ENCODE measurements around the gene SCGB1D4. TPM values are rescaled to one million over a fixed set of nuclear protein-coding genes. Genes with fewer than 3 reads are reported as not detected.

SCGB1D4 gene
- total and polyA plus RNA-seq, 10 of the 15 experiments (the other 5 are each of a cell fraction or from before 2014, with no cell fraction given) = not detected

DNA sequence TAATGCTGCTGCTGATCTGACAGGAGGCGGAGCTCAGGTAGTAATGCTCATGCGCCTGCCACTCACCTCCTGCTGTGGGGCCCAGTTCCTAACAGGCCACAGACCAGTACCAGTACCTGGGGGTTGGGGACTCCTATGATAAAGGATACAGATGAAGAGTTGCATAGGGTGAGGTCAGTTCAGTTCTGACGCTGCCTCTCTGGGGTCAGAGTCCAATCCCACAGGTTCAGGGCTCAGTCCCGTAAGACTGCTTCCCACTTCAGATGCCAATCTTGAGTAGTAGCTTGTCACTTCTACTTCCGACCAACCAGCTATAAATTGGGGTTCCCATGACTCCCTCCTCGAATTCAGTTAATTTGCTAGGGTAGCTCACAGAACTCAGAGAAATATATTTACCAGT, 47.0 kb upstream of the SCGB1D4 start:
- Histone ChIP-seq H4K20me1 (ENCODE audit: control insufficient read depth, insufficient read depth) (no peaks in the 10 kb centered on the region), H3K9me3 (replicated peaks; ENCODE audit: control insufficient read depth, insufficient read depth, low read length) (no peaks in the 10 kb centered on the region), H3K9ac (ENCODE audit: control insufficient read depth, insufficient read depth, low read length) (no peak overlapping the region), H3K79me2 (ENCODE audit: control insufficient read depth, insufficient read depth, low read length) (no peaks in the 10 kb centered on the region), H3K4me1 (ENCODE audit: control insufficient read depth, insufficient read depth, low read length) (no peaks in the 10 kb centered on the region), H3K27ac (ENCODE audit: control insufficient read depth, insufficient read depth) (no peak overlapping the region), H3K4me2 (ENCODE audit: control insufficient read depth, insufficient read depth) (no peak overlapping the region), H2AFZ (ENCODE audit: control insufficient read depth, low read depth, low read length) (no peak overlapping the region), H3K36me3 (ENCODE audit: control insufficient read depth in 2 of 2, insufficient read depth in 2 of 2, low read length in 1 of 2) (no peaks in the 10 kb centered on the region), H3K4me3 (no peak overlapping the region), H3K27me3 (replicated peaks in 1 of 2; ENCODE audit: control insufficient read depth in 2 of 2, insufficient read depth in 2 of 2, low read length in 1 of 2) (no peaks in the 10 kb centered on the region)
- ChIA-PET RAD21 (ENCODE audit: unreplicated experiment) (interaction anchor here (0.6 kb wide), 1 partner anchor 197 kb away, joined by 3 read pairs; no protein-coding TSS in a partner anchor), SMC1A (ENCODE audit: uncharacterized antibody, unreplicated experiment) (interaction anchor here (1.7 kb wide), 1 partner anchor 22 kb away, joined by 5 read pairs; no protein-coding TSS in a partner anchor), CTCF (interaction anchor here (2.0 kb wide), 1 partner anchor 32 kb away, joined by 5 read pairs; no protein-coding TSS in a partner anchor), POLR2A (interaction anchor here (1.5 kb wide), 1 partner anchor 9 kb away, joined by 3 read pairs; the partner anchor contains the start of gene ASRGL1)
- TF ChIP-seq SKIL (IDR thresholded peaks at IDR 0.05; ENCODE audit: low read depth, poor library complexity, severe bottlenecking) (no peak), CREB1 (IDR thresholded peaks at IDR 0.05; ENCODE audit: low read depth) (no peak), POU2F2 (IDR thresholded peaks at IDR 0.05; ENCODE audit: borderline replicate concordance, low read depth, low read length) (no peak)
- no peak for DNase-seq (ENCODE audit: low read depth, low spot score)
- intact Hi-C loops (cut with micrococcal nuclease; ENCODE audit: unreplicated experiment) (no loop called here), in situ Hi-C loops (cut with MboI) (no loop called here)
- no TSS peak for BruUV-seq (replicated peaks)
- no peak for FAIRE-seq
- 65% methylated on average over 6 of the region's 6 CpGs for WGBS (ENCODE audit: insufficient coverage, insufficient replicate concordance, low lambda C conversion rate, missing lambda C conversion rate)
- ATAC-seq = no peak

DNA sequence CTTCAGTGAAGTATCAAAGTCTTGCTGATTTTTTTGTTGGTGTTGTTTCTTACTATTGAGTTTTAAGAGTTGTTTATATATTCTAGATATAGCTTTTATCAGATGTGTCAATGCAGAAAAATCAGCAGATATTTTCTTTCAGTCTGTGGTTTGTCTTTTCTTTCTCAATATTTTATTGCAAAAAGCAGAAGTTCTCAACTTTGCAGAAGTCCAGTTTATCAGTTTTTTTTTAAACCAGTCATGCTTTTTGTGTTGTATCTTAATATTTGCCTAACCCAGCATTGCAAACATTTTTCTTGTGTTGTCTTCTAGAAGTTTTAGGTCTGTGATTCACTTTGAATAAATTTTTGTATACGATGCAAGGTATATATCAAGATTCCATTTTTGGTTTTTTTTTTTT, 45.3 kb upstream of the SCGB1D4 start:
- no peak for ATAC-seq
- H3K27ac ChIP-seq (ENCODE audit: control insufficient read depth, insufficient read depth) = no peak overlapping the region
- H3K4me3 ChIP-seq = no peak overlapping the region
- no peaks in the 10 kb centered on the region for H3K27me3 ChIP-seq (replicated peaks in 1 of 2; ENCODE audit: control insufficient read depth in 2 of 2, insufficient read depth in 2 of 2, low read length in 1 of 2)
- H3K36me3 ChIP-seq (ENCODE audit: control insufficient read depth in 2 of 2, insufficient read depth in 2 of 2, low read length in 1 of 2) = no peaks in the 10 kb centered on the region
- FAIRE-seq = no peak
- no peaks in the 10 kb centered on the region for H3K4me1 ChIP-seq (ENCODE audit: control insufficient read depth, insufficient read depth, low read length)
- DNase-seq (ENCODE audit: low read depth, low spot score) = no peak
- H3K79me2 ChIP-seq (ENCODE audit: control insufficient read depth, insufficient read depth, low read length) = no peaks in the 10 kb centered on the region
- H3K4me2 ChIP-seq (ENCODE audit: control insufficient read depth, insufficient read depth) = no peak overlapping the region
- ChIA-PET CTCF (interaction anchor here (2.1 kb wide), 1 partner anchor 34 kb away, joined by 8 read pairs; no protein-coding TSS in a partner anchor), SMC1A (ENCODE audit: uncharacterized antibody, unreplicated experiment) (interaction anchor here (0.6 to 1.6 kb wide), 2 partner anchors 33 to 262 kb away, joined by 3 to 4 read pairs; no protein-coding TSS in a partner anchor), POLR2A (interaction anchor here (0.6 kb wide), 1 partner anchor 32 kb away, joined by 3 read pairs; no protein-coding TSS in a partner anchor), RAD21 (ENCODE audit: unreplicated experiment) (no interaction called here)
- intact Hi-C loops (cut with micrococcal nuclease; ENCODE audit: unreplicated experiment) = no loop called here
- 94% methylated on average over 1 of the region's 1 CpG for WGBS (ENCODE audit: insufficient coverage, insufficient replicate concordance, low lambda C conversion rate, missing lambda C conversion rate)
- no peak overlapping the region for H3K9ac ChIP-seq (ENCODE audit: control insufficient read depth, insufficient read depth, low read length)
- no peak overlapping the region for H2AFZ ChIP-seq (ENCODE audit: control insufficient read depth, low read depth, low read length)
- in situ Hi-C loops (cut with MboI) = no loop called here
- BruUV-seq (replicated peaks) = no TSS peak
- H3K9me3 ChIP-seq (replicated peaks; ENCODE audit: control insufficient read depth, insufficient read depth, low read length) = no peaks in the 10 kb centered on the region
- H4K20me1 ChIP-seq (ENCODE audit: control insufficient read depth, insufficient read depth) = no peaks in the 10 kb centered on the region
- TF ChIP-seq CBX5 (IDR thresholded peaks at IDR 0.05; ENCODE audit: low read depth) = no peak
- TF ChIP-seq HDAC2 (IDR thresholded peaks at IDR 0.05) = no peak
- no peak for TF ChIP-seq EED (IDR thresholded peaks at IDR 0.05; ENCODE audit: low read depth)
- no peak for TF ChIP-seq E2F4 (IDR thresholded peaks at IDR 0.05; ENCODE audit: low read depth, low read length)
- no peak for TF ChIP-seq NBN (IDR thresholded peaks at IDR 0.05)
- TF ChIP-seq KAT2A (conservative IDR thresholded peaks at IDR 0.05; ENCODE audit: control insufficient read depth, low read depth, low read length) = no peak
- TF ChIP-seq REST (IDR thresholded peaks at IDR 0.05; ENCODE audit: low read depth, low read length) = no peak
- no peak for TF ChIP-seq SUPT20H (IDR thresholded peaks at IDR 0.05; ENCODE audit: borderline replicate concordance, control insufficient read depth, low read depth, low read length)

All from GM12878 (cell line).